GM12878 (cell line): ENCODE measurements around the gene IFNK. TPM values are rescaled to one million over a fixed set of nuclear protein-coding genes. Genes with fewer than 3 reads are reported as not detected.

Experiments
- ATAC-seq: fragments of 200-7000 bp; cut with Tn5 transposase; 3 replicates; pipeline ENCODE4 v1.9.1; 2020; ENCODE audit warnings: mild to moderate bottlenecking, moderate library complexity
- BruUV-seq: library from RNA; stranded (reverse); fragments of 400-500 nt; replicated peaks from 2 replicates; lab custom pipeline; 2021; lab: Mats Ljungman, UMichigan
- CTCF ChIA-PET: fragments of 300-600 bp; sonication (Branson Sonifier 250); formaldehyde crosslinking; extraction: SDS; loops from one replicate; lab custom pipeline; 2021; ENCODE audit warnings: inconsistent platforms; lab: Yijun Ruan, JAX
- POLR2A ChIA-PET: fragments of 350-600 bp; formaldehyde crosslinking; extraction: SDS; loops from one replicate; lab custom pipeline; 2021; ENCODE audit warnings: inconsistent platforms; lab: Charles Lee
- RAD21 ChIA-PET: fragments of 300-600 bp; sonication (Branson Sonifier 250); formaldehyde crosslinking; loops from one replicate; lab custom pipeline; 2023; ENCODE audit warnings: antibody characterized with exemption; ENCODE audit not compliant: unreplicated experiment; lab: Charles Lee
- SMC1A ChIA-PET: fragments of 300-600 bp; sonication (Branson Sonifier 250); formaldehyde crosslinking; loops from one replicate; lab custom pipeline; 2023; ENCODE audit not compliant: unreplicated experiment, uncharacterized antibody; lab: Charles Lee
- DNase-seq: peaks from one replicate; pipeline ENCODE4 v3.0.0-alpha.2; 2011; ENCODE audit warnings: low read depth, low spot score
- FAIRE-seq: peaks from 3 replicates; lab custom pipeline; 2011; peaks lifted over from hg19 to GRCh38; lab: Jason Lieb, UNC
- H2AFZ ChIP-seq: 2 replicates; pipeline ENCODE4 v1.6.0; 2011; ENCODE audit warnings: low read depth, low read length, control low read depth; ENCODE audit not compliant: control insufficient read depth
- H3K27ac ChIP-seq: 2 replicates; pipeline ENCODE4 v1.5.1; 2011; ENCODE audit warnings: control low read depth; ENCODE audit not compliant: control insufficient read depth, insufficient read depth
- H3K27me3 ChIP-seq, 2 experiments: replicated peaks in 1 of 2; 2 replicates each; pipeline versions ENCODE4 v1.6.0 to v1.6.1; 2011; ENCODE audit warnings: low read length in 1 of 2; ENCODE audit not compliant: control insufficient read depth in 2 of 2, insufficient read depth in 2 of 2
- H3K36me3 ChIP-seq, 2 experiments: 2 replicates each; pipeline ENCODE4 v1.5.1; 2011; ENCODE audit warnings: low read length in 1 of 2; ENCODE audit not compliant: control insufficient read depth in 2 of 2, insufficient read depth in 2 of 2
- H3K4me1 ChIP-seq: 2 replicates; pipeline ENCODE4 v1.6.1; 2011; ENCODE audit warnings: mild to moderate bottlenecking, low read length, moderate library complexity, mixed read lengths; ENCODE audit not compliant: control insufficient read depth, insufficient read depth
- H3K4me2 ChIP-seq: 2 replicates; pipeline ENCODE4 v1.6.0; 2011; ENCODE audit warnings: control low read depth; ENCODE audit not compliant: control insufficient read depth, insufficient read depth
- H3K4me3 ChIP-seq: fragments of 200-600 bp; sonication (generic); 2 replicates; pipeline ENCODE4 v1.5.1; 2016
- H3K79me2 ChIP-seq: 2 replicates; pipeline ENCODE4 v1.6.0; 2011; ENCODE audit warnings: low read length; ENCODE audit not compliant: control insufficient read depth, insufficient read depth
- H3K9ac ChIP-seq: 2 replicates; pipeline ENCODE4 v1.8.0; 2011; ENCODE audit warnings: low read length, control low read depth, mixed read lengths; ENCODE audit not compliant: control insufficient read depth, insufficient read depth
- H3K9me3 ChIP-seq: replicated peaks from 3 replicates; pipeline ENCODE4 v1.5.1; 2011; ENCODE audit warnings: mild to moderate bottlenecking, low read length; ENCODE audit not compliant: control insufficient read depth, insufficient read depth
- H4K20me1 ChIP-seq: 2 replicates; pipeline ENCODE4 v1.6.0; 2011; ENCODE audit not compliant: control insufficient read depth, insufficient read depth
- ASH2L ChIP-seq: fragments of 300-600, 200-600 bp; sonication (generic); IDR thresholded peaks from 2 replicates; pipeline ENCODE4 v1.6.1; 2017; ENCODE audit warnings: low read depth, mild to moderate bottlenecking, borderline replicate concordance
- CBX5 ChIP-seq: sonication (generic); IDR thresholded peaks from 2 replicates; pipeline ENCODE4 v1.6.1; 2016; ENCODE audit warnings: low read depth, moderate library complexity, mild to moderate bottlenecking, inconsistent platforms
- CHD4 ChIP-seq: fragments of 200-600 bp; sonication (generic); IDR thresholded peaks from 2 replicates; pipeline ENCODE4 v1.6.1; 2016; ENCODE audit warnings: mild to moderate bottlenecking
- CTCF ChIP-seq, 3 experiments: IDR thresholded peaks in 2 of 3; conservative IDR thresholded peaks in 1 of 3; 2 replicates each; pipeline ENCODE4 v1.5.1; 2011; ENCODE audit warnings: low read depth in 3 of 3, low read length in 3 of 3, mild to moderate bottlenecking in 3 of 3, control low read depth in 2 of 3, moderate library complexity in 2 of 3, inconsistent platforms in 1 of 3, mixed read lengths in 1 of 3; ENCODE audit not compliant: control insufficient read depth in 2 of 3, insufficient read depth in 1 of 3; ENCODE audit errors: extremely low read depth in 1 of 3
- DPF2 ChIP-seq: fragments of 450-650 bp; IDR thresholded peaks from 2 replicates; pipeline ENCODE4 v1.6.1; 2017; ENCODE audit warnings: mild to moderate bottlenecking
- GABPA ChIP-seq: IDR thresholded peaks from 2 replicates; pipeline ENCODE4 v1.6.1; 2014; ENCODE audit warnings: antibody characterized with exemption, low read depth, mild to moderate bottlenecking, inconsistent platforms
- MYC ChIP-seq: IDR thresholded peaks from 2 replicates; pipeline ENCODE4 v1.6.1; 2011; ENCODE audit warnings: mild to moderate bottlenecking, low read length, moderate library complexity, inconsistent platforms; ENCODE audit not compliant: insufficient read depth, insufficient replicate concordance, insufficient read length, severe bottlenecking
- NR2C2 ChIP-seq: IDR thresholded peaks from 2 replicates; pipeline ENCODE4 v1.6.1; 2011; ENCODE audit warnings: borderline replicate concordance, low read depth; ENCODE audit not compliant: control insufficient read depth, insufficient read length
- NRF1 ChIP-seq: conservative IDR thresholded peaks from 2 replicates; pipeline ENCODE4 v1.6.1; 2011; ENCODE audit warnings: mild to moderate bottlenecking, low read depth, low read length, improper control_type of control experiment
- RAD21 ChIP-seq: IDR thresholded peaks from 2 replicates; pipeline ENCODE4 v1.6.1; 2011; ENCODE audit warnings: mild to moderate bottlenecking, low read depth, low read length, moderate library complexity; ENCODE audit not compliant: insufficient read depth
- ZZZ3 ChIP-seq: IDR thresholded peaks from 2 replicates; pipeline ENCODE4 v1.6.1; 2011; ENCODE audit warnings: low read depth; ENCODE audit not compliant: control insufficient read depth, insufficient read length
- WGBS: methylation state at CpG from one replicate; pipeline ENCODE4 v1.1.6; 2016; ENCODE audit warnings: low lambda C conversion rate; ENCODE audit not compliant: insufficient replicate concordance, insufficient coverage; ENCODE audit errors: missing lambda C conversion rate; 5-methylcytosine and 5-hydroxymethylcytosine counted together
- in situ Hi-C: fragments of 300-500 bp; cut with MboI; formaldehyde crosslinking; loops from 9 replicates; pipeline ENCODE4 v1.14.3; 2018; ENCODE audit warnings: mixed read lengths
- intact Hi-C: fragments of 100-400 bp; cut with micrococcal nuclease; formaldehyde crosslinking; loops from one replicate; pipeline ENCODE4 v1.14.2; 2022; ENCODE audit not compliant: unreplicated experiment
- polyA plus RNA-seq, 11 experiments: library from polyadenylated mRNA; depleted of rRNA in 4 of 11; unstranded in 6 of 11; stranded (reverse) in 5 of 11; fragments of >200 nt; fragmentation: Nextera tagmentation in 4 of 11; fragmentation: Illumina TruSeq in 1 of 11; extraction: Ambion mirVana in 4 of 11; extraction: Trizol in 1 of 11; gene quantifications; 1 replicate in 1 of 11; 2 replicates in 10 of 11; pipeline versions ENCODE4 v1.2.1 to v1.2.3, GENCODE V29; 2011 to 2016; ENCODE audit warnings: inconsistent platforms in 2 of 11, missing spikeins in 2 of 11, low read depth in 1 of 11
- total RNA-seq, 4 experiments: library from RNA; depleted of rRNA in 3 of 4; stranded (reverse); fragments of >200 nt in 3 of 4; fragmentation: Illumina TruSeq in 1 of 4; extraction: Trizol in 1 of 4; gene quantifications; 2 replicates each; pipeline versions ENCODE4 v1.2.1 to v1.2.3, GENCODE V29; 2013 to 2021

The IFNK gene
- total and polyA plus RNA-seq, 10 of the 15 experiments (the other 5 are each of a cell fraction or from before 2014, with no cell fraction given): 0.06 TPM; not detected in 9

GRCh38 chr9:27545471-27545870 is 21.4 kb downstream of the IFNK start:
- no peak for ATAC-seq
- no TSS peak for BruUV-seq
- CTCF ChIA-PET: interaction anchor here (0.9 to 6.2 kb wide), 10 partner anchors 8 to 513 kb away, joined by 3 to 100 read pairs (median 6); partner anchors contain the start of gene MOB3B
- peak; percentile 75 for FAIRE-seq
- H3K4me1 ChIP-seq: no peaks in the 10 kb centered on the region
- WGBS: 97% methylated on average over 3 of the region's 3 CpGs
- no peak overlapping the region for H2AFZ ChIP-seq
- no peak overlapping the region for H3K4me3 ChIP-seq
- SMC1A ChIA-PET: interaction anchor here (0.6 to 5.8 kb wide), 11 partner anchors 11 to 376 kb away, joined by 3 to 91 read pairs (median 4); partner anchors contain the start of genes C9orf72 and MOB3B
- H3K27me3 ChIP-seq: no peaks in the 10 kb centered on the region
- POLR2A ChIA-PET: no interaction called here
- no peak overlapping the region for H3K4me2 ChIP-seq
- no peaks in the 10 kb centered on the region for H3K79me2 ChIP-seq
- H3K9ac ChIP-seq: no peak overlapping the region
- no peaks in the 10 kb centered on the region; a peak in 1 of 4 replicates for H3K36me3 ChIP-seq
- TF ChIP-seq ZZZ3: no peak
- no peak for TF ChIP-seq ASH2L
- TF ChIP-seq NRF1: no peak
- TF ChIP-seq CBX5: no peak
- TF ChIP-seq, all 136 proteins: peak for 0
- Histone ChIP-seq H3K27ac (no peak overlapping the region), H4K20me1 (no peaks in the 10 kb centered on the region), H3K9me3 (no peaks in the 10 kb centered on the region)
- in situ Hi-C loops (no loop called here), intact Hi-C loops (loop anchor here (5.0 kb wide), 1 partner anchor 298 kb away; no protein-coding TSS in a partner anchor)
- RAD21 ChIA-PET: interaction anchor here (1.2 to 5.8 kb wide), 4 partner anchors 12 to 527 kb away, joined by 3 to 85 read pairs (median 4); no protein-coding TSS in a partner anchor
- DNase-seq: no peak

- in situ Hi-C loops (no loop called here), intact Hi-C loops (loop anchor here (1.0 to 5.0 kb wide), 2 partner anchors 215 to 301 kb away; no protein-coding TSS in a partner anchor)
- no TSS peak for BruUV-seq
- SMC1A ChIA-PET: interaction anchor here (0.7 to 5.8 kb wide), 8 partner anchors 7 to 216 kb away, joined by 3 to 91 read pairs (median 6); partner anchors contain the start of gene MOB3B
- Histone ChIP-seq H3K27me3 (no peaks in the 10 kb centered on the region), H3K4me1 (no peaks in the 10 kb centered on the region), H3K9ac (no peak overlapping the region), H3K9me3 (no peaks in the 10 kb centered on the region), H3K79me2 (no peaks in the 10 kb centered on the region), H3K4me2 (no peak overlapping the region), H2AFZ (no peak overlapping the region), H3K27ac (no peak overlapping the region), H3K36me3 (no peaks in the 10 kb centered on the region; a peak in 1 of 4 replicates), H4K20me1 (no peaks in the 10 kb centered on the region), H3K4me3 (no peak overlapping the region)
- WGBS: 68% methylated on average over 10 of the region's 10 CpGs
- FAIRE-seq: peak; percentile 62
- POLR2A ChIA-PET: interaction anchor here (0.5 kb wide), 1 partner anchor 10 kb away, joined by 3 read pairs; no protein-coding TSS in a partner anchor
- ATAC-seq: peak; percentile 74
- RAD21 ChIA-PET: interaction anchor here (1.2 to 5.8 kb wide), 6 partner anchors 10 to 215 kb away, joined by 5 to 85 read pairs (median 8); partner anchors contain the start of gene MOB3B
- CTCF ChIA-PET: interaction anchor here (0.6 to 6.2 kb wide), 19 partner anchors 8 to 516 kb away, joined by 3 to 100 read pairs (median 4); partner anchors contain the start of gene MOB3B
- DNase-seq: no peak
- TF ChIP-seq DPF2 (no peak), RAD21 (peak; percentile 75), CTCF (IDR thresholded peaks at IDR 0.05 in 2 of 3, conservative IDR thresholded peaks at IDR 0.05 in 1 of 3; ENCODE audit: control insufficient read depth in 2 of 3, extremely low read depth in 1 of 3, insufficient read depth in 1 of 3, low read depth in 3 of 3, low read length in 3 of 3) (peak; percentile 24 to 58 (median 30); a peak in 3 of 6 replicates), NR2C2 (no peak), MYC (no peak), CHD4 (no peak), GABPA (no peak)
Measured at GRCh38 chr9:27548055-27548741, 24.1 kb downstream of the IFNK start.
